Nephron progenitor cell (in vitro differentiated cells): Measurements from ENCODE around the gene GBX2.

ENCODE experiments used
- DNase-seq: peaks from one replicate; pipeline ENCODE4 v3.0.0; 2021
- H3K27ac Mint-ChIP-seq: 2 replicates; pipeline ENCODE4 v1.8.0; 2021; ENCODE audit warnings: mild to moderate bottlenecking, moderate library complexity, mixed read lengths
- H3K27me3 Mint-ChIP-seq: 2 replicates; pipeline ENCODE4 v1.8.0; 2021; ENCODE audit warnings: mild to moderate bottlenecking, low read depth, mixed read lengths; ENCODE audit not compliant: poor library complexity
- H3K36me3 Mint-ChIP-seq: 2 replicates; pipeline ENCODE4 v1.8.0; 2021; ENCODE audit warnings: low read depth, mixed read lengths
- H3K4me1 Mint-ChIP-seq: 2 replicates; pipeline ENCODE4 v1.8.0; 2021; ENCODE audit warnings: mixed read lengths
- H3K4me3 Mint-ChIP-seq: 2 replicates; pipeline ENCODE4 v1.8.0; 2021; ENCODE audit warnings: mild to moderate bottlenecking, moderate library complexity, mixed read lengths
- H3K9me3 Mint-ChIP-seq: 2 replicates; pipeline ENCODE4 v1.8.0; 2021; ENCODE audit warnings: mild to moderate bottlenecking, moderate library complexity, mixed read lengths
- CTCF ChIP-seq: fragments of 200-600 bp; sonication (generic); IDR thresholded peaks from 2 replicates; pipeline ENCODE4 v1.5.0; 2021; ENCODE audit warnings: antibody characterized with exemption

The GBX2 gene

GRCh38 chr2:236208019-236208926 lies 40.1 kb upstream of the GBX2 start:
- H3K27ac Mint-ChIP-seq, result peak overlapping the region; percentile 46
- H3K4me3 Mint-ChIP-seq, result no peak overlapping the region
- peaks cover 8% of the 10 kb centered on the region for H3K27me3 Mint-ChIP-seq
- DNase-seq, result peak; percentile 38
- H3K9me3 Mint-ChIP-seq, result peaks cover 12% of the 10 kb centered on the region
- TF ChIP-seq CTCF, result no peak
- peaks cover 41% of the 10 kb centered on the region for H3K4me1 Mint-ChIP-seq
- H3K36me3 Mint-ChIP-seq, result peaks cover 7% of the 10 kb centered on the region

- H3K27ac Mint-ChIP-seq, result peak overlapping the region; percentile 46
- H3K4me1 Mint-ChIP-seq, result peaks cover 41% of the 10 kb centered on the region
- no peak for TF ChIP-seq CTCF
- H3K9me3 Mint-ChIP-seq, result peaks cover 12% of the 10 kb centered on the region
- DNase-seq, result no peak
- H3K27me3 Mint-ChIP-seq, result peaks cover 11% of the 10 kb centered on the region
- H3K36me3 Mint-ChIP-seq, result peaks cover 6% of the 10 kb centered on the region
- no peak overlapping the region for H3K4me3 Mint-ChIP-seq
These were observed 39.3 kb upstream of the GBX2 start for GRCh38 chr2:236207472-236207871.

GRCh38 chr2:236205867-236206645 lies 37.9 kb upstream of the GBX2 start:
- H3K27me3 Mint-ChIP-seq, result peaks cover 6% of the 10 kb centered on the region
- peaks cover 12% of the 10 kb centered on the region for H3K9me3 Mint-ChIP-seq
- TF ChIP-seq CTCF, result no peak
- DNase-seq, result no peak
- H3K4me3 Mint-ChIP-seq, result no peak overlapping the region
- H3K27ac Mint-ChIP-seq, result no peak overlapping the region
- H3K4me1 Mint-ChIP-seq, result peaks cover 35% of the 10 kb centered on the region
- peaks cover 11% of the 10 kb centered on the region for H3K36me3 Mint-ChIP-seq

- Mint-ChIP-seq H3K4me1 (peaks cover 24% of the 10 kb centered on the region), H3K4me3 (no peak overlapping the region), H3K9me3 (peaks cover 12% of the 10 kb centered on the region), H3K27me3 (peaks cover 6% of the 10 kb centered on the region), H3K36me3 (peaks cover 11% of the 10 kb centered on the region), H3K27ac (no peak overlapping the region)
- no peak for TF ChIP-seq CTCF
- DNase-seq, result no peak
These were observed 36.8 kb upstream of the GBX2 start for GRCh38 chr2:236204953-236205352.

- DNase-seq, result no peak
- Mint-ChIP-seq H3K27ac (no peak overlapping the region), H3K4me1 (peaks cover 7% of the 10 kb centered on the region), H3K4me3 (no peak overlapping the region), H3K27me3 (peaks cover 6% of the 10 kb centered on the region), H3K9me3 (no peaks in the 10 kb centered on the region), H3K36me3 (peaks cover 11% of the 10 kb centered on the region)
- TF ChIP-seq CTCF, result no peak
These were observed 32.2 kb upstream of the GBX2 start for GRCh38 chr2:236200378-236200777.
